B cell (primary cell): ENCODE data around the gene TMEM108.

Source experiments
- CTCF ChIP-seq: fragments of 200-600 bp; IDR thresholded peaks from one replicate; pipeline ENCODE4 v1.8.0; 2022; ENCODE audit warnings: antibody characterized with exemption, mild to moderate bottlenecking
- EZH2 ChIP-seq: IDR thresholded peaks from 2 replicates; pipeline ENCODE4 v1.6.1; 2012; ENCODE audit warnings: borderline replicate concordance, low read depth, mild to moderate bottlenecking, moderate library complexity, low read length; ENCODE audit not compliant: insufficient read depth, poor library complexity, severe bottlenecking

- TF ChIP-seq CTCF (no peak), EZH2 (no peak)
Observed at GRCh38 chr3:133115176-133115575, 77.0 kb downstream of the TMEM108 start.
